Uterus (tissue), 4 donors: Measurements from ENCODE around the gene MYO1G. TPM values are rescaled to one million over a fixed set of nuclear protein-coding genes. Genes with fewer than 3 reads are reported as not detected.

Experiments
- DNase-seq, 2 donors: peaks; one replicate each; pipeline ENCODE4 v3.0.0-alpha.2; 2019 to 2020
- H3K27ac ChIP-seq, 2 donors: fragments of 200-600 bp; sonication (generic); 1 replicate in 1 of 2; 2 replicates in 1 of 2; pipeline ENCODE4 v1.5.1; 2016 to 2018
- H3K27me3 ChIP-seq, 2 donors: fragments of 200-600 bp; sonication (generic); one replicate each; pipeline ENCODE4 v1.5.1; 2018 to 2019; ENCODE audit warnings: control low read depth in 1 of 2
- H3K36me3 ChIP-seq, 2 donors: fragments of 200-600 bp; sonication (generic); one replicate each; pipeline ENCODE4 v1.5.1; 2019; ENCODE audit warnings: control low read depth in 1 of 2
- H3K4me1 ChIP-seq, 2 donors: fragments of 200-600 bp; sonication (generic); one replicate each; pipeline ENCODE4 v1.5.1; 2018 to 2019; ENCODE audit warnings: control low read depth in 1 of 2
- H3K4me3 ChIP-seq, 2 donors: fragments of 200-600 bp; sonication (generic); 1 replicate in 1 of 2; 2 replicates in 1 of 2; pipeline ENCODE4 v1.5.1; 2018 to 2019; ENCODE audit warnings: mild to moderate bottlenecking in 1 of 2
- H3K9me3 ChIP-seq, 2 donors: fragments of 200-600 bp; sonication (generic); one replicate each; pipeline ENCODE4 v1.5.1; 2019; ENCODE audit warnings: control low read depth in 1 of 2
- POLR2A ChIP-seq, 2 donors: fragments of 450-650 bp; IDR thresholded peaks; one replicate each; pipeline ENCODE4 v1.6.1; 2016; ENCODE audit warnings: antibody characterized with exemption in 2 of 2, mild to moderate bottlenecking in 1 of 2, moderate library complexity in 1 of 2
- intact Hi-C: fragments of 100-400 bp; cut with DNase I; formaldehyde crosslinking; loops from one replicate; pipeline ENCODE4 v1.15.1; 2023; ENCODE audit warnings: low total_unique reads
- total RNA-seq, 4 donors: library from RNA; depleted of rRNA in 3 of 4; stranded (reverse); fragments of >200 nt in 3 of 4; gene quantifications; one replicate each; pipeline versions ENCODE4 v1.1.0 to v1.2.4, GENCODE V29; 2014 to 2023
- TF ChIP-seq, protein P1 (sequence below), 4 experiments: fragments of 200-600 bp in 2 of 4; fragments of 450-650 bp in 2 of 4; sonication (generic) in 2 of 4; IDR thresholded peaks; one replicate each; pipeline ENCODE4 v1.5.1; 2016 to 2019; ENCODE audit warnings: antibody characterized with exemption in 4 of 4, mild to moderate bottlenecking in 2 of 4, moderate library complexity in 1 of 4
- donor health status: DM: yes; HTN: yes; CAD: no.

Gene MYO1G
- total RNA-seq, 4 donors from 2014 or later: 0.59 to 3.1 (median 1.2) TPM

DNA sequence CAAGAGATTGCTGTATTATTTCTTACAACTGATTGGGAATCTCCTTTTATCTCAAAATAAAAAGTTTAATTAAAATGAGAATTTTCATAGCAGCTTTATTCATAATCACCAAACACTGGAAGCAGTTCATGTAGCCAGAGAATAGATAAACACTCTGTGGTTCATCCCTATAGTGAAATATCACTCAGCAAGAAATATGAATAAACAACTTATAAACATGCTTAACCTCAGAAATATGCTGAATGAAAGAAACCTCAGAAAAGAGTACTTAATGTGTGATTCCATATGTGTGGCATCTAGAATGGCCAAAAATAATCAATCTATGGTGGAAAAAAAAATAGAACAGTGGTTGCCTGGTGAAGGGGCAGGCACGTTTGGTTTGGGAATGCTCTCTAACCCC is 33.3 kb downstream of the MYO1G start:
- Histone ChIP-seq H3K4me3 (no peak overlapping the region), H3K27ac (no peak overlapping the region), H3K9me3 (no peaks in the 10 kb centered on the region), H3K27me3 (no peaks in the 10 kb centered on the region), H3K4me1 (no peaks in the 10 kb centered on the region), H3K36me3 (no peaks in the 10 kb centered on the region)
- no peak for TF ChIP-seq POLR2A (IDR thresholded peaks at IDR 0.05)
- TF ChIP-seq, protein P1, sequence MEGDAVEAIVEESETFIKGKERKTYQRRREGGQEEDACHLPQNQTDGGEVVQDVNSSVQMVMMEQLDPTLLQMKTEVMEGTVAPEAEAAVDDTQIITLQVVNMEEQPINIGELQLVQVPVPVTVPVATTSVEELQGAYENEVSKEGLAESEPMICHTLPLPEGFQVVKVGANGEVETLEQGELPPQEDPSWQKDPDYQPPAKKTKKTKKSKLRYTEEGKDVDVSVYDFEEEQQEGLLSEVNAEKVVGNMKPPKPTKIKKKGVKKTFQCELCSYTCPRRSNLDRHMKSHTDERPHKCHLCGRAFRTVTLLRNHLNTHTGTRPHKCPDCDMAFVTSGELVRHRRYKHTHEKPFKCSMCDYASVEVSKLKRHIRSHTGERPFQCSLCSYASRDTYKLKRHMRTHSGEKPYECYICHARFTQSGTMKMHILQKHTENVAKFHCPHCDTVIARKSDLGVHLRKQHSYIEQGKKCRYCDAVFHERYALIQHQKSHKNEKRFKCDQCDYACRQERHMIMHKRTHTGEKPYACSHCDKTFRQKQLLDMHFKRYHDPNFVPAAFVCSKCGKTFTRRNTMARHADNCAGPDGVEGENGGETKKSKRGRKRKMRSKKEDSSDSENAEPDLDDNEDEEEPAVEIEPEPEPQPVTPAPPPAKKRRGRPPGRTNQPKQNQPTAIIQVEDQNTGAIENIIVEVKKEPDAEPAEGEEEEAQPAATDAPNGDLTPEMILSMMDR (IDR thresholded peaks at IDR 0.05): no peak
- intact Hi-C loops: no loop called here
- no peak for DNase-seq

DNA sequence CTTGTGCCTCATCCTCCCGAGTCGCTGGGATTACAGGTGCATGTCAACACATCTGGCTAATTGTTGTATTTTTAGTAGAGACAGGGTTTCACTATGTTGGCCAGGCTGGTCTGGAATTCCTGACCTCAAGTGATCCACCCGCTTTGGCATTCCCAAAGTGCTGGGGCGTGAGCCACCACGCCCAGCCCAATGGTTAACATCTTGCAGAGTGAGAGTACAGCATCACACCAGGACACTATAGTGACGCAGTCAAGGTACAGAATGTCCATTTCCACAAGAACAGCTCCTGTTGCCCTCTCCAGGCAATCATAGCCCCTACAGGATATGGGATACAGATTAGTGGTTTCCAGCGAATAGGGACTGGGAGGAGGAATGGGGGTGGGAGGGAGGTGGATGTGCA is 34.0 kb downstream of the MYO1G start:
- no peaks in the 10 kb centered on the region for H3K27me3 ChIP-seq
- H3K27ac ChIP-seq: no peak overlapping the region
- no peaks in the 10 kb centered on the region for H3K4me1 ChIP-seq
- no peak for DNase-seq
- H3K4me3 ChIP-seq: no peak overlapping the region
- TF ChIP-seq POLR2A (IDR thresholded peaks at IDR 0.05): no peak
- TF ChIP-seq, protein P1 (IDR thresholded peaks at IDR 0.05): no peak
- no peaks in the 10 kb centered on the region for H3K9me3 ChIP-seq
- no peaks in the 10 kb centered on the region for H3K36me3 ChIP-seq
- intact Hi-C loops: no loop called here

DNA sequence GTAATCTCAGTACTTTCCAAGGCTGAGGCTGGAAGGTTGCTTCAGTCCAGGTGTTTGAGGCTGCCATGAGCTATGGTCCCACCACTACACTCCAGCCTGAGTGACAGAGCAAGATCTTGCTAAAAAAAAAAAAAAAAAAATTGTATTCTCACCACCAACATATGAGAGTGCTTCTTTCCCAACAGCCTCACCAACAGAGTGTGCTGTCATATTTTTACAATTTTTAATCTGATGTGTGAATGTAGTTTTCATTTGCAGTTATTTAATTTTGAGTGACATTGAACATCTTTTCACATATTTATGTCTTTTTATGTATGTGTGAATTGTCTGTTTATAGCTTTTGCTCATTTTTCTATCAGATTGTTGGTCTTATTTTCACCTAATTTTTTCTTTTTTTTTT is 35.2 kb downstream of the MYO1G start:
- H3K4me3 ChIP-seq: no peak overlapping the region
- H3K27ac ChIP-seq: no peak overlapping the region
- no peak for DNase-seq
- H3K36me3 ChIP-seq: no peaks in the 10 kb centered on the region
- H3K27me3 ChIP-seq: no peaks in the 10 kb centered on the region
- no peak for TF ChIP-seq POLR2A (IDR thresholded peaks at IDR 0.05)
- TF ChIP-seq, protein P1 (IDR thresholded peaks at IDR 0.05): no peak
- H3K4me1 ChIP-seq: no peaks in the 10 kb centered on the region
- no peaks in the 10 kb centered on the region for H3K9me3 ChIP-seq
- intact Hi-C loops: no loop called here

DNA sequence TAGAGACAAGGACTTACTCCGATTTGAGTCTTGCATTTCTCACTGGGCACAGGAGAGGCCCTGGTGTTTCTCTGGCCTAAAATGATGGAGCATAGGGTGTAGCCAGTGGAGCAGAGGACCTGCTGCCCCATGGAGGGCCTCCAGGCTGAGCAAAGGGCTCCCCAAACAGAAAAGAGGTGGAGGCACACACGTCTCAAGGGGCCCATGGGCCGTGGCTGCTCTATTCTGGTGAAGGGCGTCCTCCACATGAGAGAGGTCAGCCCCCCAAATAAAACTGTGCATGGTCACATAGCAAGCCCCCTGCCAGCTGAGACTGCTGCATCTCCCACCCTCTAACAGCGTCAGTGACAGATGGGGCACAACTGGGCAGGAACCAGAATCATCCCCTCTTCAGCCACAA is 41.4 kb downstream of the MYO1G start:
- intact Hi-C loops: no loop called here
- Histone ChIP-seq H3K36me3 (no peaks in the 10 kb centered on the region), H3K4me3 (no peak overlapping the region), H3K9me3 (no peaks in the 10 kb centered on the region), H3K27ac (no peak overlapping the region), H3K4me1 (no peaks in the 10 kb centered on the region), H3K27me3 (no peaks in the 10 kb centered on the region)
- no peak for TF ChIP-seq POLR2A (IDR thresholded peaks at IDR 0.05)
- TF ChIP-seq, protein P1 (IDR thresholded peaks at IDR 0.05): no peak
- DNase-seq: no peak

DNA sequence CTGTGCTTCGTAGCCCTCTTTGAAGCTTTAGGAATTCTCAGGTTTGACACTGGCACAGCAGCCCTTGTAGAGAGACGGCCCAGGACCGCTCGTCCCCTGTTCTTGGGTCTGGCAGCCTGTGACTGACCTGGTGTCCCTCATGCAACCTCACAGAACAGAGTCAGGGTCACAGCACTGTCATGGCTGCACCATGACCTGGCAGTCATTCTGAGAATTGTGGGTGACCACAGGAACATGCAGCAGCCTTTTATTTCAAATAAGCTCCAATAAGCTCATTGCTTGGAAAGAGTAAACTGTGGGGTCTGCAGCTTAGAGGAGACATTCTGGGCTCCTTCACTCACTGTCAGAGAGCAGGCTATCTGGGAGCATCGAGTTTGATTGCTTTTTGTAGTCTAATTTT is 42.5 kb downstream of the MYO1G start:
- no peaks in the 10 kb centered on the region for H3K9me3 ChIP-seq
- TF ChIP-seq, protein P1 (IDR thresholded peaks at IDR 0.05): no peak
- no peak for TF ChIP-seq POLR2A (IDR thresholded peaks at IDR 0.05)
- no peaks in the 10 kb centered on the region for H3K27me3 ChIP-seq
- DNase-seq: no peak
- H3K4me1 ChIP-seq: no peaks in the 10 kb centered on the region
- intact Hi-C loops: no loop called here
- no peak overlapping the region for H3K27ac ChIP-seq
- H3K4me3 ChIP-seq: no peak overlapping the region
- no peaks in the 10 kb centered on the region for H3K36me3 ChIP-seq
